Endodermal cell (in vitro differentiated cells): ENCODE results near the gene MAP3K3. TPM values are rescaled to one million over a fixed set of nuclear protein-coding genes. Genes with fewer than 3 reads are reported as not detected.

Source experiments
- DNase-seq: peaks from one replicate; pipeline ENCODE4 v3.0.0-alpha.2; 2017
- H3K27ac ChIP-seq: 2 replicates; pipeline ENCODE4 v1.5.1; 2013; ENCODE audit warnings: mild to moderate bottlenecking, low read depth, low read length, moderate library complexity
- H3K27me3 ChIP-seq: 2 replicates; pipeline ENCODE4 v1.6.1; 2013; ENCODE audit warnings: mild to moderate bottlenecking, low read length, moderate library complexity; ENCODE audit not compliant: insufficient read depth, control insufficient read depth, poor library complexity, severe bottlenecking
- H3K36me3 ChIP-seq: 2 replicates; pipeline ENCODE4 v1.7.0; 2013; ENCODE audit warnings: mild to moderate bottlenecking, low read length, moderate library complexity; ENCODE audit not compliant: control insufficient read depth, insufficient read depth
- H3K4me1 ChIP-seq: one replicate; pipeline ENCODE4 v1.7.0; 2013; ENCODE audit warnings: low read length; ENCODE audit not compliant: control insufficient read depth, insufficient read depth
- H3K4me3 ChIP-seq: 2 replicates; pipeline ENCODE4 v1.5.1; 2013; ENCODE audit warnings: mild to moderate bottlenecking, low read length, moderate library complexity
- H3K9ac ChIP-seq: 2 replicates; pipeline ENCODE4 v1.6.1; 2013; ENCODE audit warnings: mild to moderate bottlenecking, low read length, moderate library complexity; ENCODE audit not compliant: poor library complexity, severe bottlenecking; ENCODE audit errors: extremely low read depth
- H3K9me3 ChIP-seq: 2 replicates; pipeline ENCODE4 v1.6.1; 2013; ENCODE audit warnings: mild to moderate bottlenecking, low read length, moderate library complexity; ENCODE audit not compliant: control insufficient read depth
- H3K27ac Mint-ChIP-seq: 2 replicates; pipeline ENCODE4 v1.8.0; 2020; ENCODE audit warnings: mixed read lengths
- H3K27me3 Mint-ChIP-seq: 2 replicates; pipeline ENCODE4 v1.8.0; 2021; ENCODE audit warnings: mild to moderate bottlenecking, mixed read lengths; ENCODE audit not compliant: insufficient read depth
- H3K36me3 Mint-ChIP-seq: 2 replicates; pipeline ENCODE4 v1.8.0; 2020; ENCODE audit warnings: low read depth, mixed read lengths
- H3K4me1 Mint-ChIP-seq: 2 replicates; pipeline ENCODE4 v1.8.0; 2020; ENCODE audit warnings: mixed read lengths
- H3K4me3 Mint-ChIP-seq: 2 replicates; pipeline ENCODE4 v1.8.0; 2020; ENCODE audit warnings: mild to moderate bottlenecking, moderate library complexity, mixed read lengths
- H3K9me3 Mint-ChIP-seq: 2 replicates; pipeline ENCODE4 v1.8.0; 2020; ENCODE audit warnings: mild to moderate bottlenecking, mixed read lengths
- CTCF ChIP-seq: fragments of 200-600 bp; sonication (generic); conservative IDR thresholded peaks from 2 replicates; pipeline ENCODE4 v1.5.0; 2021; ENCODE audit warnings: antibody characterized with exemption, mild to moderate bottlenecking
- WGBS, 2 experiments: methylation state at CpG; one replicate each; pipeline versions ENCODE4 v1.1.5 to v1.1.7; 2013; ENCODE audit warnings: missing lambda C conversion rate in 2 of 2, mixed read lengths in 1 of 2; ENCODE audit not compliant: insufficient coverage in 1 of 2, insufficient read length in 1 of 2; 5-methylcytosine and 5-hydroxymethylcytosine counted together
- total RNA-seq, 2 donors: library from RNA; stranded (reverse); fragmentation: NEBNext Ultra II Directional in 1 of 2; extraction: Animal tissue kit (Norgen Biotek cat#: 25700) in 1 of 2; gene quantifications; 2 replicates in 1 of 2; 3 replicates in 1 of 2; pipeline ENCODE4 v1.2.1, GENCODE V29; 2021

Gene MAP3K3
- total RNA-seq, 2 donors from 2014 or later = 19.9 to 23.3 TPM

- Histone ChIP-seq H3K9me3 (no peaks in the 10 kb centered on the region), H3K27ac (no peak overlapping the region), H3K27me3 (no peaks in the 10 kb centered on the region), H3K4me3 (no peak overlapping the region), H3K4me1 (no peaks in the 10 kb centered on the region), H3K9ac (no peak overlapping the region), H3K36me3 (peaks cover 32% of the 10 kb centered on the region)
- H3K27me3 Mint-ChIP-seq = no peaks in the 10 kb centered on the region
- H3K4me3 Mint-ChIP-seq = no peak overlapping the region
- H3K9me3 Mint-ChIP-seq = no peaks in the 10 kb centered on the region
- no peak overlapping the region for H3K27ac Mint-ChIP-seq
- H3K36me3 Mint-ChIP-seq = peaks cover 38% of the 10 kb centered on the region
- no peak for DNase-seq
- no peaks in the 10 kb centered on the region for H3K4me1 Mint-ChIP-seq
- TF ChIP-seq CTCF = no peak
- 89 to 100% methylated on average over 2 to 3 of the region's 3 CpGs for WGBS, 2 experiments
Observed at GRCh38 chr17:63657786-63658185, 35.6 kb downstream of the MAP3K3 start.

GRCh38 chr17:63658366-63658765, 36.1 kb downstream of the MAP3K3 start:
- H3K4me3 ChIP-seq = no peak overlapping the region
- H3K27me3 ChIP-seq = no peaks in the 10 kb centered on the region
- H3K9ac ChIP-seq = no peak overlapping the region
- no peaks in the 10 kb centered on the region for H3K9me3 Mint-ChIP-seq
- no peaks in the 10 kb centered on the region for H3K9me3 ChIP-seq
- H3K27ac ChIP-seq = no peak overlapping the region
- H3K36me3 ChIP-seq = peaks cover 30% of the 10 kb centered on the region
- no peak for TF ChIP-seq CTCF
- H3K36me3 Mint-ChIP-seq = peaks cover 34% of the 10 kb centered on the region
- H3K27ac Mint-ChIP-seq = no peak overlapping the region
- no peaks in the 10 kb centered on the region for H3K4me1 ChIP-seq
- no peak for DNase-seq
- WGBS, 2 experiments = 88 to 97% methylated on average over 1 of the region's 1 CpG
- no peak overlapping the region for H3K4me3 Mint-ChIP-seq
- no peaks in the 10 kb centered on the region for H3K27me3 Mint-ChIP-seq
- no peaks in the 10 kb centered on the region for H3K4me1 Mint-ChIP-seq

GRCh38 chr17:63659850-63660249, 37.6 kb downstream of the MAP3K3 start:
- H3K4me1 ChIP-seq = no peaks in the 10 kb centered on the region
- H3K27ac ChIP-seq = no peak overlapping the region
- TF ChIP-seq CTCF = no peak
- no peak overlapping the region for H3K9ac ChIP-seq
- no peak overlapping the region for H3K4me3 ChIP-seq
- Mint-ChIP-seq H3K4me1 (no peaks in the 10 kb centered on the region), H3K27ac (no peak overlapping the region), H3K4me3 (no peak overlapping the region), H3K36me3 (peaks cover 40% of the 10 kb centered on the region), H3K9me3 (no peaks in the 10 kb centered on the region), H3K27me3 (no peaks in the 10 kb centered on the region)
- no peak for DNase-seq
- H3K9me3 ChIP-seq = no peaks in the 10 kb centered on the region
- no peaks in the 10 kb centered on the region for H3K27me3 ChIP-seq
- 89 to 100% methylated on average over 3 of the region's 3 CpGs for WGBS, 2 experiments
- H3K36me3 ChIP-seq = peaks cover 32% of the 10 kb centered on the region
